Measurements from ENCODE around the gene RITA1.

DNA sequence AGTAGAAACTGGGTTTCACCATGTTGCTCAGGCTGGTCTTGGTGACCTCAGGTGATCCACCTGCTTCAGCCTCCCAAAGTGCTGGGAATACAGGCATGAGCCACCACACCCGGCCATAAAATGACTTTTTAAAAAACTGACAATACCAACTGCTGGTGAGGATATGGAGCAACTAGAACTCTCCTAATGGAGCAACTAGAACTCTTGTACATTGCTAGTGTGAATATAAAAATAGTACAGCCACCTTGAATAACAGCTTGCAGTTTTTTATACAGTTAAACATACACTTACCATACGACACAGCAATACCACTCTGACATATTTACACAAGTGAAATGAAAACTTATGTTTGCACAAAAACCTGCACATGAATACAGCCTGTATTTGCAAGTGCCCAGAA is 38.5 kb upstream of the RITA1 start:
- TF ChIP-seq, protein P1, sequence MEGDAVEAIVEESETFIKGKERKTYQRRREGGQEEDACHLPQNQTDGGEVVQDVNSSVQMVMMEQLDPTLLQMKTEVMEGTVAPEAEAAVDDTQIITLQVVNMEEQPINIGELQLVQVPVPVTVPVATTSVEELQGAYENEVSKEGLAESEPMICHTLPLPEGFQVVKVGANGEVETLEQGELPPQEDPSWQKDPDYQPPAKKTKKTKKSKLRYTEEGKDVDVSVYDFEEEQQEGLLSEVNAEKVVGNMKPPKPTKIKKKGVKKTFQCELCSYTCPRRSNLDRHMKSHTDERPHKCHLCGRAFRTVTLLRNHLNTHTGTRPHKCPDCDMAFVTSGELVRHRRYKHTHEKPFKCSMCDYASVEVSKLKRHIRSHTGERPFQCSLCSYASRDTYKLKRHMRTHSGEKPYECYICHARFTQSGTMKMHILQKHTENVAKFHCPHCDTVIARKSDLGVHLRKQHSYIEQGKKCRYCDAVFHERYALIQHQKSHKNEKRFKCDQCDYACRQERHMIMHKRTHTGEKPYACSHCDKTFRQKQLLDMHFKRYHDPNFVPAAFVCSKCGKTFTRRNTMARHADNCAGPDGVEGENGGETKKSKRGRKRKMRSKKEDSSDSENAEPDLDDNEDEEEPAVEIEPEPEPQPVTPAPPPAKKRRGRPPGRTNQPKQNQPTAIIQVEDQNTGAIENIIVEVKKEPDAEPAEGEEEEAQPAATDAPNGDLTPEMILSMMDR (IDR thresholded peaks at IDR 0.05 in 2 of 3, conservative IDR thresholded peaks at IDR 0.05 in 1 of 3; ENCODE audit: control insufficient read depth in 2 of 3, extremely low read depth in 1 of 3, insufficient read depth in 1 of 3, low read depth in 3 of 3, low read length in 3 of 3), result no peak
- TF ChIP-seq KDM1A (IDR thresholded peaks at IDR 0.05; ENCODE audit: borderline replicate concordance) (no peak), CHD1 (IDR thresholded peaks at IDR 0.05; ENCODE audit: low read depth, low read length) (no peak), SMAD1 (IDR thresholded peaks at IDR 0.05; ENCODE audit: low read depth, partially characterized antibody) (no peak)
